Skin epidermis (tissue), 12 donors: ENCODE data around the gene MTCL1.

ENCODE experiments used
- H3K27ac ChIP-seq, 21 experiments: fragments of 200-600 bp; sonication (generic) in 11 of 21; one replicate each; pipeline ENCODE4 v1.5.0; 2020; ENCODE audit warnings: mild to moderate bottlenecking in 3 of 21, inconsistent platforms in 2 of 21, moderate library complexity in 2 of 21
- H3K4me3 ChIP-seq, 7 experiments: fragments of 200-600 bp; sonication (generic) in 2 of 7; one replicate each; pipeline ENCODE4 v1.5.0; 2020; ENCODE audit warnings: inconsistent platforms in 2 of 7, mild to moderate bottlenecking in 2 of 7, moderate library complexity in 1 of 7

The MTCL1 gene

DNA sequence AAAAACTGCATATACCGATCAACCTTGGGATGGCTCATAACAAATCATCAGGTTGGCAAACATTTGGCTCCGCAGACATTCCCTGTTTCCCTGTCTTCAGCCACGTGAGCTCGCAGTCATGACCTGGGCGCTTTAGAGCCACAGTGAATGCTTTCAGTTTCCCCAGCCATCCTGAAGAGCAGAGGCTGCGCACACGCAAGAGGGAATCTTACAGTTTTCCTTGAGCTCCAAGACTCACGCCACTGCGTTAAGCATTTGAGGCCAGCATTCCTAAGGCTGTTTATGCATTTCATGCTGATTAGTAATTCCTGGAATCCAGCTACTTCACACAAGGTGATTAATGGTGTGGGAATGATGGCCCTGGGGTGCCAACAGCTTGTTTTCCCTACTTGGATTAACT is 95.1 kb downstream of the MTCL1 start:
- Histone ChIP-seq H3K4me3 (no peak overlapping the region), H3K27ac (peak overlapping the region in 13 of 21 experiments; percentile 2 to 82 (median 41))

DNA sequence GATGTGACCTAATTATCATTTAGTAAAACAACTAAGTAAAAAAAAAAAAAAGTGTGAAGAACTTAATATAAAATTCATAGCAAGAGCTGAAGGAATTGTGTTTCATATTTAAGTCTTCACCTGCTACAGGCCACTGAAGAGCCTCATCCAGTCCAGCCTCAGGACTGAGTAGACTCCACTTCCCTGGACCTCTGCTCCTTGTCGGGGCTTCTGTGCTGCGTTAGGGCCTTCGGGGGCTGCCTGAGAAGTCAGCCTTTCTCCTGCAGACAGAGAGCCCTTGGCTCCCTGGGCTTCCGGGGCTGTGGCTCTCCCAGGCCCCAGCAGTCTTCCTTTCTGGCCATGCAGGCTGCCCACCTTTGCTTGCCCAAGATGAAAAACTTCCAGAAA is 95.5 kb downstream of the MTCL1 start:
- Histone ChIP-seq H3K4me3 (no peak overlapping the region), H3K27ac (peak overlapping the region in 9 of 21 experiments; percentile 3 to 82 (median 59))

DNA sequence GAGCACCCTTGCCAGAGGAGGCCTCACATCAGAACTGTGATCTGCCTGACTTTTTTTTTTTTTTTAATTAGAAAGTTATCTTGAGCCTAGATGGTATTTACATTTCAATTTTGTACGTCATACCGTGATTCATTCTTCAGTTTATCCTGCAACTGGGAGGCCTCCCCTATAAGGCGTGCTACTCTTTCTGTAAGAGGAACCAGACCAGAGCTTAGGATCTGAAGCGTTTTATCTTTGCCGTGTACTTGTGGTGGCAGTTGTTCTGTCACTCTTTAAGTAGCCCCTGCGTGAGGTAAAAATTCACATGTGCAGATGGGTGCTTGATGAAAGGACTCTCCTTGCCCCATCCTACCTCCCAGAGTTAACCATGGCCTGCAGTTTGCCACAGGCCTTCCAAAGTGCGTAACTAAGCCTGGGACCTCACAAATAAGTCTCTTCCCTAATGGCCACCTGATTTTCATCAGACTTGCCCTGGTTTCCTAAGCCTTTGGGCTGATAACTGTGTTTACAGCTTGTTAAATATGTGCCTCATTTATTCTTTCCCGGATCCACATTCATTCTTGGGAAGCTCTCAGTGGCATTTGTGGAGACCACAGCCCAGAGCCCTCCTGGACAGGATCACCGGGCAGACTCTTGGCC is 96.0 kb downstream of the MTCL1 start:
- H3K4me3 ChIP-seq: no peak overlapping the region
- peak overlapping the region in 8 of 21 experiments; percentile 10 to 82 (median 60) for H3K27ac ChIP-seq

DNA sequence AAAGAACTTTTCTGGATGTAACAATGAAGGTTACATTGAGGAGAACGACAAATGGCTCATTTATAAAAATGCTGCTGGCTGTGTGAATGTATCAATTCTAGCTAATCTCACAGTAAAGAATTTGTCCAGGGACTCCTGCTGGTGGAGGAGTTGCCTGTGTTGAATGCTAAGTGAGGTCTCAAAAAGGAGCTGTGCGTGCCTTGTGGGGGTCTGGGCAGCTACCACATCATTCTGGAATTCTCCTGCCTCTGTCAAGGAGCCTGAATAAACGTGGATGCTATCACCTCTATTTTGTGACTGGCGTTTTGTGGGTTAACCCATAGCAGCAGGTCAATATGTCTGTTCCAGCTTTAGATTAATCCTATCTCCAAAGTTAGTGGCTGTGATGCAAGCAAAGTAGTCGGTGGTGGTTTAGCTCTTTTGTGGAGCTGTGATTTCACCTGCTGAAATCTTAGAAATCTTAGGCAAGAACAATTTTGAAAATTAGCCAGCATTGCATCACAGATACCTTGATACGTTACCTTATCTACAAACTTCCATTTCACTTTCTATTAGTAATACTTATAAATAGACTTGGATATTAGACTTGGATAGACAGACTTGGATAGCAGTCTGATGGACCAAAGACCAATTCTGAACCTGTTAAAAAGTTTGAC is 96.8 kb downstream of the MTCL1 start:
- Histone ChIP-seq H3K4me3 (no peak overlapping the region), H3K27ac (peak overlapping the region in 1 of 21 experiments; percentile 82)

DNA sequence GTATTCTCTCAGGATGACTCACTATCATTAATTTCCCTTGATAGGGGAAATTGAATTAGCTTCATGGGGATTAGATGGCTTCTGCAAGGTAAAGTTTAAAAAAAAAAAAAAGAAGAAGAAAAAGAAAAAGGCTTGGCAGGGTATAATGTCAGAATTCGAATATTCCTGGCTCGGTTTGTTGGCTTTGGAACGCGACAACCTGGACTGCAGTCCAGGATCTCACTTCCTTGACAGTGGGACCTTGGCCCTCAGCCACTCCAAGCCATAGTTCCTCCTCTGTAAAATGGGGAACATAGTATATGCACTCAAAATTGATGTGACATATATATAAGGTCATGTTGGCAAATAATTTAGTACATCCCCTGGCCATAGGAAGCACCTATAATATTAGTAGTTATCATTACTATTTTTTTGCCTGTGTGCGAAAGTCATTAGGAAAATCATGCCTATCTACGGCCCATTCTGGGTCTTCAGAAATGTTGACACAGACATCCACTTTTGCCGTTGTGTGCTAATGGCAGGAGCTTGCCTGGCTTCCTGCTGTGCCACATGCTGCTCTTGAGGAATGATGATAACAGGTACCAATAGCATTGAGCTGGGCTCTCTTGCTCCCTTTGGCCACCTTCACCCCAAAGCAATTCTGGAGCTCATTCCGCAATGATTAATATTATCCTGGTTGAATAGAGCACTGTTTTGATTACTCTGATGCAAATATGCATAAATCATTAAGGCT is 97.9 kb downstream of the MTCL1 start:
- Histone ChIP-seq H3K27ac (no peak overlapping the region), H3K4me3 (no peak overlapping the region)

DNA sequence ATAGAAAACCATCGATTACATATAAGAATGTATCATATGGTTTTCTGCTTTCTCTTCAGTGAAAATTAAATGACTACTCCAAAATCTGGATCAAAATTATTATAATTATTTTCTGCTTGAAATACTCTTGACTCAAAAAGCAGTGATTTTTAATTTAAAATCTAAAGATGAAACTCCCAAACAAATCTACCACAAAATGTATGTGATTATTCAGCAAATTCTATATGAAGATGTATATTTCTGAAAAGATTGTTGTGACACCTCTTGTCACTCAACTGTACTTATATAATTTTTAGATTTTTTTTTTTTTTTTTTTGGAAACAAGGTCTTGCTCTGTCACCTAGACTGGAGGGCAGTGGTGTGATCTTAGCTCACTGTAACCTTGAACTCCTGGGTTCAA is 98.6 kb downstream of the MTCL1 start:
- no peak overlapping the region for H3K4me3 ChIP-seq
- no peak overlapping the region for H3K27ac ChIP-seq

DNA sequence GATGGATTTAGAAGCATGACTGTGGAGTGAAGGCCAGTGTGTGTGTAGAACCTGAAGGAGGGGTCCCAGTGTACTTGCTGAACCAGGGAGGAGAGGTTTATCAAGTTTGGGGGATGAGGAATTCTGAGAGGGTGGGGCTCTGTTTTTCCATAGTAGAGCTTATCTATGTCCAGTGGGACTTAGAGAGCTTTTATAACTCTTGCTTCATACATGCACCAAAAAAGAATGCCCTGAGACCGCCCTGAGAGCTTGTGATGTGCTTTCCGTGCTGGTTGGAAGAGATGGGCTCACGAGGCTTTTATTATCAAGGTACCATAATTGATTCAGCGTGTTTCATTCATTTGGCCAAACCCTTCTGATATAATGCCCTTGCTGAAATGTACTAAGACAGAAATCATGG is 100.2 kb downstream of the MTCL1 start:
- Histone ChIP-seq H3K4me3 (no peak overlapping the region), H3K27ac (no peak overlapping the region)

DNA sequence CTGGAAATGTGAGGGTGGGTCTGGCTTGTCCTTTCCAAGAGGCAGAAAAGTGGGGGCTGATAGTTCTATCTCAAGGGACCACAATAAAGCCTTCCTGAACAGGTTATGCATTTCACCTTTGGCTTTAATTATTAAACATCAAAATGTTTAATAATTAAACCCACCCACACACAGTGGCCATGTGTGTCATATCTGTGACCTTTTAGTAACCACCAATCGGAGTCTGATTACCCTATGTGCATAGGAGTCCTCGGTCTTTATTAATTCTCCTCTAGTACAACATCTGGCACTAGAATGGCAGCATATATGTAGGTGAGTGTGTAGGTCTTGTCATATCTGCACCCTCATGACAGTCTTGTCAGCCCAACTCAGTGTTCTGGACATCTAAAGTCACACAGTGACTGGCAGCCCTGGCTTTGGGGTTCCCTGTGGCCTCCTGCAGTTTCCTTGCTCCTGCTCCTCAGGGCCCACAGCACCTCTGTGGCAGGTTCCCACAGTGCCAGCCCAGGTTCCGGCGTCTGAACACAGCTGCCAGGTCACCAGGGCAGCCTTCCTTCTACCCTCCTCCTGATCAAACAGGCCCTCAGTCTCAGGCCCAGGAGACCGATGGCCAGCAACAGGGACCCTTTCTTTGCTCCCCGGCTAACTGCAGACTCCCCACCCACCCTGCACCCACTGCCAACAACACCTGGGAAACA is 100.9 kb downstream of the MTCL1 start:
- no peak overlapping the region for H3K4me3 ChIP-seq
- no peak overlapping the region for H3K27ac ChIP-seq

DNA sequence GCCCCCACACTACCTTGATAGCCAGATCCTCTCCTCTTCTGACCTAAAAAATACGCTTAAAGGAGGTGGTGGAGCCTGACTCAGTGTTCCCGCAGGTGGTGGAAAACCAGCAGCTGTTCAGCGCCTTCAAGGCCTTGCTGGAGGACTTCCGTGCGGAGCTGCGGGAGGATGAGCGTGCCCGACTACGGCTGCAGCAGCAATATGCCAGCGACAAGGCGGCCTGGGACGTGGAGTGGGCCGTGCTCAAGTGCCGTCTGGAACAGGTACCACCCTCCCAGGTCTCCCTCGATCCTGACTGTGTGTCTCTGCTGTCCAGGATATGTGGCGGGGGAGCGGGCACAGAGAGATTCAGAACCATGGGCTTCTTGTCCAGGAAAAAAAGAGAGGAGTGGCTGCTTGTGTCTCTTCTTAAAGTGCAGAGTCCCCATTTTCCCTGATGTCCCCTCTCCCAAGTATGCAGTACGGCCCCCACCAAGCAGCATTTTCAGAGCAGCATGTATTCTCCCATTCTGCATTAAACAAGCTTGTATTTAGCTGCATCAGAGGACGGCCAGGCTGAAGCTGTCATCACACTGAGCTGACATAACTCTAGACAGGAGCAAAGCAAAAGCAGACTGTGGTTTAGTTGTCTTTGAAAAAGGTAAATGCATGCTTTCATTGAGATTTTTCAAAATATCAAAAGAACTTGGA is 101.6 kb downstream of the MTCL1 start:
- no peak overlapping the region for H3K4me3 ChIP-seq
- no peak overlapping the region for H3K27ac ChIP-seq

DNA sequence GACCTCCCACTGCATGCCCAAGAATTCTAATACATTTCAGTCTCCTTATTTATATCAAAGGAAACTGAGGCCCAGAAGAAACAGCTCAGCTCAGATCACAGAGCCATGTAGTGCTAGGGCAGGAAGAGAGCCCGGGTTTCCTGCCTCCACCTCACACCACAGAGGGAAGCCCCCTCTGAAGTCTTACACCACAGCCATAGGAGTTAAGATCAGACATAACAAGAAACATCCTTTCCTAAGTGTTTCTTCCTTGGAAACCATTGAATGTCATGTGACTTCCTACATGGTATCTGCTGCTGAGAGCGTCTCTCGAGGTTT is 102.1 kb downstream of the MTCL1 start:
- H3K27ac ChIP-seq: no peak overlapping the region
- H3K4me3 ChIP-seq: no peak overlapping the region

DNA sequence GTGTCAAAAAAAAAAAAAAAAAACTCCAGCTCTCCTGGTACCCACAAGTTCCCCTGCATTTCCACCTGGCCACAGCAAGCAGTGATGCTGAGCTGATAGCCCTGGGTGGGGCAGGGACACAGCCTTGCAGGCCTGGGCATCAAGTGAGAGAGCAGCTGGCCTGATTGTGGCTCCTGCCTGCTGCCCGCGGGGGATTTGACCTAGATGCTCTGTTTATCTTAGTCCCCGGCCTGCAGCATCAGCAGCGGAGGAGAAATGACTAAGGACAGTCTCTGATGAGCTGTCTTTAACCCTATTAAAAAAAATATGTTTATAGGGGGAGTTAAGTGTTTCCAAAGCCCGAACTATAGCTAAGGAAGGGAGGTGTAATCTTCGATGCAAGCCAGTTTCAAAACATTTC is 102.6 kb downstream of the MTCL1 start:
- Histone ChIP-seq H3K4me3 (no peak overlapping the region), H3K27ac (no peak overlapping the region)

DNA sequence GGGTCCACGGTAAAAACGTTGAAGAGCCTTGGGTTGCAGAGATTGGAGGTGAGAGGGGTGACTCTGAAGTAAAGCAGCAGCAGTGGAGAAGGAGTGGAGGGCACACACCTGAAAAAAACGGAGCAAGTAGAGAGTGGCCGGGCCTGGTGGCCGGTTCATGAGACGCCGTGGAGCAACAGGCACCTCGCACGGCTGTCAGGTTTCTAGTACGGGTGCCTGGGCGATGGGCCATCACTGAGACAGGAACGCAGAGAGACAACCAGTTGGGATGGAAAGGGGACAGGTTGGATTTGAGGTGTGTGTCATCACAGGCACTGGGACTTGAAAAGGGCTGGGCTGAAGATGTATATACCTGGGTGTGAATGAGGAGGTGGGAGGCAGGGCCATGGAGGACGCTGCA is 104.2 kb downstream of the MTCL1 start:
- Histone ChIP-seq H3K27ac (no peak overlapping the region), H3K4me3 (no peak overlapping the region)

DNA sequence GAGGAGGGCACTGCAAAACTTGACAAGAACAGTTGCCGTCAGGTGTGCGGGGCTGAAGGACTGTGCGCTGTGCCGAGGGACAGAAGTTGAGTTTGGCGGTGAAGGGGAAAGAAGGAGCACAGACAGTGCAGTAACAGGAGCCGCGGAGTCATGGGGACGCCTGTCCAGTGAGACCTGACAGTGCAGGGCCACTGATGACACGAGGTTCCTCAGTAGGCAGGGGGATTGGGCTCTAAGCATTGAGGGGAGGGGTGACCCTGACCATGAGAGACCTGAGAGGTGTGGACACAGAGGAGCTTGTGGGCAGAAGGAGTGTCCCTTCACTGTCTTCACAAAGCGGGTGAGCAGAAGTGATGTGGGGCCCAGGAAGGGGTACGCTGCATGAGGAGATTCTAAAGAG is 104.8 kb downstream of the MTCL1 start:
- Histone ChIP-seq H3K4me3 (no peak overlapping the region), H3K27ac (no peak overlapping the region)

DNA sequence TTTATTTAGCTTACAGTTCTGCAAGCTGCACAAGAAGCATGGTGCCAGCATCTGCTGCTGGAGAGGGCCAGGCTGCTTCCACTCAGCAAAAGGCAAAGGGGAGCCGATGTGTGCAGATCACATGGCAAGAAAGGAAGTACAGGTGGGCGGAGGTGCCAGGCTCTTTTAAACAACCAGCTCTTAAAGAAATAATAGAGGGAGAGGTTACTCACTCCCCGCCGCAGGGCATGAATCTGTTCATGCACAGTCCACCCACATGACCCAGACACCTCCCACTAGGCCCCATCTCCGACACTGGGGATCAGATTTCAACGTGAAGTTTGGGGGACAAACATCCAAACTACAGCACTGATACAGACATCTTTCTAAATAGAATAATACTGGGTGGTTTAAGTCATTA is 105.8 kb downstream of the MTCL1 start:
- no peak overlapping the region for H3K4me3 ChIP-seq
- H3K27ac ChIP-seq: no peak overlapping the region

DNA sequence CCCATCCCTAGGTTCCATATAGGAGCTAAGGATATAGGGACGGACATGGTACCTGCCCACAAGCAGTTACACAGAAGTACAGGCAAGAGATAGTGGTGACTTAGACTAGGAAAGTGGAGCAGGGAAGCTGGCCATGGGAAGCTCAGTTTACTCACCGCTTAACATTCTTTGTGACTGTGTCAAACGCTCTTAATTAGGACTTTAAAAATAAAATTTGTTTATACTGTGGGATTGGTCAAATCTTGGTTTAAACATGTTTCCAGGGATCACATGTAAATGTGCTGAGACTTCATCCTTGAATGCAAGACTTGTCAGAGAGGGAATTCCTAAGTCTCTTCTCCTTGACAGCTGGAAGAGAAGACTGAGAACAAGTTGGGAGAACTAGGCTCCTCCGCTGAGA is 107.3 kb downstream of the MTCL1 start:
- H3K27ac ChIP-seq: no peak overlapping the region
- H3K4me3 ChIP-seq: no peak overlapping the region

DNA sequence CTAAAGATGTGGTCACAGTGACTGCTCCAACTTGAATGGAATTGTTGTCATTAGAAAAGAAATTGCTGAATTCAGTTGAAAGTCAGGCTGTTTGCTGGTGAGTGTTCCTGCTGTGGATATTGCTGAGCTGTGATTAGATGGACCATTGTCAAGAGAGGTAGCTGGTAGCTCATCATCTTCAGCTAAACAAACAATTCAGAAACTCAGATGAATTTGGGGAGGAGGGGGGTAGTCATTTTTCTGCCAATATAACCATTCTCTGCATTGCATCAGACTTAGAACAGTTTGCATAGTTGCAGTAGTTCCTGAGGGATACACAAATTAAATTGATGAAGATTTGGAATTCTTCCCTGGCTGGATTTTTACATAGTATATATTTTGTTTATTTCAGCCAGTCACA is 108.3 kb downstream of the MTCL1 start:
- no peak overlapping the region for H3K4me3 ChIP-seq
- H3K27ac ChIP-seq: no peak overlapping the region

DNA sequence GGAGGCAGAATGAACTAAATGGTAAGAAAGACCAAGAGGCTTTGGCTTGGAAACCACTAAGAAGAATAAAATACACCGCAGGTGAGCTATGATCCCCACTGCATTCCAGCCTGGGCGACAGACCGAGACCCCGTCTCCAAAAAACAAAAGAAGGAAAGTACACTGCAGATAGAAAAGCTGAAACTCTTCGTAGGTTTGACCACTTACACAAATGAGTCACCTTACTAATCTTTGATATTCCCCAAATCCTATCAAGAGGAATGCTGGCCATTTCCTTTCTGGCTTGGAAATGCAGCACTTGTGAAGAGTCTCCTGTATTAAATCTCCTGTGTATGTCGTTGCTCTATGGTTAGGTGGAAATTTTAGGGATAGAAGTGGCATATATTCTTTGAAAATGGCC is 108.8 kb downstream of the MTCL1 start:
- Histone ChIP-seq H3K27ac (no peak overlapping the region), H3K4me3 (no peak overlapping the region)

DNA sequence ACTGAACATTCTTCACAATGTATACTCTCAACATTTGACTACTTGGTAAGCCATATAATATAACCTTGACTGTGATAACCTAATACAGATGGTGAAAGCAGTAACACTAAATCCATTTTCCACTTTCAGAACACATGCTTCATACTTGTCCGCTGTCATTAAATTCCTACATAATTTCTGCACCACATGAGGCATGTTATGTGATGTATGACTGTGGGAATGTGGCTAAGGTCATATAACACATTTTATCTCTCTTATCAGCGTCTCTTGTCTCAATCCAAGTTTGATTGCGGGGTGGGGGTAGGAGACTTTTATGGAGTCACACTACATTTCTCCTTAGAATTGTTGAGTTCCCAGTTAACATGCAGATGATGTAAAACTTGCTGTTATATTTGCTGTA is 110.9 kb downstream of the MTCL1 start:
- no peak overlapping the region for H3K27ac ChIP-seq
- no peak overlapping the region for H3K4me3 ChIP-seq

DNA sequence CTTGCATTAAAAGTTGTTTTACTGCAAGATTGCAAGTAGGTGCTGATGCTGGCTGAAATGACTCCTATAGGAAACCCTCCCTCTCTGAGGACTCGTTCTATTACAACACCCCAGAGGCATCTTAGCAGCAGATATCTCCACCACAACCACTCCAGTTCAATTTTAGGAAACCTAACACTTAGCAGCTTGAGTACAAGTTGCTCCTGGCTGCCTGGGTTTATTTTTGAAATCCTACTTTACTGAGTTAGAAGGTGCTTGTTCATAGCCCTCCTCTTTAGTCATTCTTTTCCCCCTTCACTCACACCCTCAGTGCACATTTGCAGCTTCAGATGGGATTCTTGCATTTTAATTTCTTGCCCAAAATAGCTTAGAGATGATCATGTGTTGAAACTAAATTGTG is 111.5 kb downstream of the MTCL1 start:
- peak overlapping the region in 1 of 21 experiments; percentile 11 for H3K27ac ChIP-seq

DNA sequence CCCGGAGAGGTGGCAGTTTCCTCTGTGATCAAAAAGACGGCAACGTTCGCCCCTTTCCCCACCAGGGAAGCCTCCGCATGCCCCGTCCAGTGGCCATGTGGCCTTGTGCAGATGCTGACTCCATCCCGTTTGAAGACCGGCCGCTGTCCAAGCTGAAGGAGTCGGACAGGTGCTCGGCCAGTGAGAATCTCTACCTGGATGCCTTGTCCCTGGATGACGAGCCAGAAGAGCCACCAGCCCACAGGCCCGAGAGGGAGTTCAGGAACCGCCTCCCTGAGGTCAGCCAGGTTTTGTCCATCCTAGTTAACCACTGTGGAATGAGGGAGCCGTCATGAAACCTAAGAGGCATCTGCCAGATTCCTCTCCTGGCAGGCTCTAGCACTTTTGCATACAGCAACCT is 113.6 kb downstream of the MTCL1 start:
- Histone ChIP-seq H3K27ac (no peak overlapping the region), H3K4me3 (no peak overlapping the region)

More for the DNA sequence above, 111.5 kb downstream of the MTCL1 start:
- H3K4me3 ChIP-seq: no peak overlapping the region
